ENCODE results near the gene TRAPPC2B. TPM values are rescaled to one million over a fixed set of nuclear protein-coding genes. Genes with fewer than 3 reads are reported as not detected.

Gene TRAPPC2B
- polyA plus RNA-seq, 1 donor (not counting 4 experiments of a cell fraction or from before 2014, with no cell fraction given), result 20.8 TPM

DNA sequence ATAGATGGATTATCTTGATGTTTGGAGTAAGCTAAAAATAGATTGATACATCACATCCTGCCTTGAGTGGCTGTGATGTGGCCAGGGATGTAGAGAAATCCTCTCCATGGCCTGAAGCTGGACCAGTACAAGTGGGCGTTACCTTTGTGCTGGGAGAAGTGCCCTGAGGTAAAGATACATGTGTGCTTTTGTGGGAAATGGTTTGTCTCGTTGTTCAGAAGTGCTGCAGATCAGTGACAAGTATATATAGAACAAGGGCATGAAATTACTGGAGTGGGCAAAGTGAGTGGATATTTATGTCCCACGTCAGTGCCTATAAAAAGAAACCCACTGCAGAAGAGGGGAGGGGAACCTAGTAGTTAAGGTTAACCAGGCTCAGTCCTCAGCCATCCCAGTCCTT, 24.5 kb upstream of the TRAPPC2B start:
- Histone ChIP-seq H3K9ac (ENCODE audit: control insufficient read depth, extremely low read depth, insufficient read depth, low read length) (no peak overlapping the region), H3K27ac (ENCODE audit: control insufficient read depth, insufficient read depth, low read length) (no peak overlapping the region), H3K36me3 (ENCODE audit: control insufficient read depth in 2 of 2, extremely low read depth in 1 of 2, insufficient read depth in 2 of 2, low read length in 2 of 2) (no peaks in the 10 kb centered on the region), H2AFZ (ENCODE audit: control insufficient read depth, low read length) (no peak overlapping the region), H3K4me1 (ENCODE audit: control insufficient read depth, extremely low read depth, insufficient read depth, low read length) (peaks cover 8% of the 10 kb centered on the region), H3K27me3 (ENCODE audit: control insufficient read depth, extremely low read depth, insufficient read depth, low read length) (no peaks in the 10 kb centered on the region), H3K4me3 (ENCODE audit: control insufficient read depth in 2 of 3, extremely low read depth in 1 of 3, insufficient read depth in 2 of 3, low read depth in 1 of 3, low read length in 3 of 3) (no peak overlapping the region), H3K4me2 (ENCODE audit: control insufficient read depth, extremely low read depth, insufficient read depth, low read depth, low read length) (no peak overlapping the region), H3K9me1 (ENCODE audit: control insufficient read depth, extremely low read depth, insufficient read depth, low read length) (no peaks in the 10 kb centered on the region), H3K9me3 (ENCODE audit: control insufficient read depth, low read depth, low read length) (no peaks in the 10 kb centered on the region), H4K20me1 (ENCODE audit: control insufficient read depth, extremely low read depth, insufficient read depth, low read length) (no peaks in the 10 kb centered on the region), H3K79me2 (ENCODE audit: control insufficient read depth, insufficient read depth, low read length) (no peaks in the 10 kb centered on the region)
- dilution Hi-C loops (cut with MboI; ENCODE audit: extremely low pct_ligation_motif_present, low sequenced_read_pairs), result no loop called here
- no peak for DNase-seq (ENCODE audit: low read depth, low spot score)
- FAIRE-seq, result no peak
- TF ChIP-seq EZH2 (IDR thresholded peaks at IDR 0.05; ENCODE audit: low read length), result no peak
- TF ChIP-seq, protein P1, sequence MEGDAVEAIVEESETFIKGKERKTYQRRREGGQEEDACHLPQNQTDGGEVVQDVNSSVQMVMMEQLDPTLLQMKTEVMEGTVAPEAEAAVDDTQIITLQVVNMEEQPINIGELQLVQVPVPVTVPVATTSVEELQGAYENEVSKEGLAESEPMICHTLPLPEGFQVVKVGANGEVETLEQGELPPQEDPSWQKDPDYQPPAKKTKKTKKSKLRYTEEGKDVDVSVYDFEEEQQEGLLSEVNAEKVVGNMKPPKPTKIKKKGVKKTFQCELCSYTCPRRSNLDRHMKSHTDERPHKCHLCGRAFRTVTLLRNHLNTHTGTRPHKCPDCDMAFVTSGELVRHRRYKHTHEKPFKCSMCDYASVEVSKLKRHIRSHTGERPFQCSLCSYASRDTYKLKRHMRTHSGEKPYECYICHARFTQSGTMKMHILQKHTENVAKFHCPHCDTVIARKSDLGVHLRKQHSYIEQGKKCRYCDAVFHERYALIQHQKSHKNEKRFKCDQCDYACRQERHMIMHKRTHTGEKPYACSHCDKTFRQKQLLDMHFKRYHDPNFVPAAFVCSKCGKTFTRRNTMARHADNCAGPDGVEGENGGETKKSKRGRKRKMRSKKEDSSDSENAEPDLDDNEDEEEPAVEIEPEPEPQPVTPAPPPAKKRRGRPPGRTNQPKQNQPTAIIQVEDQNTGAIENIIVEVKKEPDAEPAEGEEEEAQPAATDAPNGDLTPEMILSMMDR (optimal IDR thresholded peaks at IDR 0.05 in 1 of 3, IDR thresholded peaks at IDR 0.05 in 1 of 3, conservative IDR thresholded peaks at IDR 0.05 in 1 of 3; ENCODE audit: extremely low read depth in 1 of 3, insufficient read depth in 2 of 3, low read length in 3 of 3), result no peak

DNA sequence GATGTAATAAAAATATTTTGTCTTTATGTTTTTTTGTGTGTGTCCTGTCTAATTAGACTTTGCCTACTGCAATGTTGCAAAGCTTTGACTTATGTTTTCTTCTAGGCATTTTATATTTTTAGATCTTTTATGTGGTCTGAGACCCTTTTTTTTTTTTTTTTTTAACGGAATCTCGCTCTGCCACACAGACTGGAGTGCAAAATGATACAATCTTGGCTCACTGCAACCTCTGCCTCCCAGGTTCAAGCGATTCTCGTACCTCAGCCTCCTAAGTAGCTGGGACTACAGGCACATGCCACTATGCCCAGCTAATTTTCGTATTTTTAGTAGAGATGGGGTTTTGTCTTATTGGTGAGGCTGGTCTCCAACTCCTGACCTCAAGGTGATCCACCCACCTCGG, 20.8 kb upstream of the TRAPPC2B start:
- dilution Hi-C loops (cut with MboI; ENCODE audit: extremely low pct_ligation_motif_present, low sequenced_read_pairs), result no loop called here
- no peak for TF ChIP-seq EZH2 (IDR thresholded peaks at IDR 0.05; ENCODE audit: low read length)
- TF ChIP-seq, protein P1 (optimal IDR thresholded peaks at IDR 0.05 in 1 of 3, IDR thresholded peaks at IDR 0.05 in 1 of 3, conservative IDR thresholded peaks at IDR 0.05 in 1 of 3; ENCODE audit: extremely low read depth in 1 of 3, insufficient read depth in 2 of 3, low read length in 3 of 3), result no peak
- no peaks in the 10 kb centered on the region for H3K36me3 ChIP-seq (ENCODE audit: control insufficient read depth in 2 of 2, extremely low read depth in 1 of 2, insufficient read depth in 2 of 2, low read length in 2 of 2)
- no peaks in the 10 kb centered on the region for H3K4me1 ChIP-seq (ENCODE audit: control insufficient read depth, extremely low read depth, insufficient read depth, low read length)
- H3K27ac ChIP-seq (ENCODE audit: control insufficient read depth, insufficient read depth, low read length), result no peak overlapping the region
- H2AFZ ChIP-seq (ENCODE audit: control insufficient read depth, low read length), result no peak overlapping the region
- H4K20me1 ChIP-seq (ENCODE audit: control insufficient read depth, extremely low read depth, insufficient read depth, low read length), result no peaks in the 10 kb centered on the region
- FAIRE-seq, result no peak
- no peak overlapping the region for H3K4me2 ChIP-seq (ENCODE audit: control insufficient read depth, extremely low read depth, insufficient read depth, low read depth, low read length)
- no peak for DNase-seq (ENCODE audit: low read depth, low spot score)
- no peaks in the 10 kb centered on the region for H3K9me1 ChIP-seq (ENCODE audit: control insufficient read depth, extremely low read depth, insufficient read depth, low read length)
- no peak overlapping the region for H3K9ac ChIP-seq (ENCODE audit: control insufficient read depth, extremely low read depth, insufficient read depth, low read length)
- no peaks in the 10 kb centered on the region for H3K9me3 ChIP-seq (ENCODE audit: control insufficient read depth, low read depth, low read length)
- no peaks in the 10 kb centered on the region for H3K79me2 ChIP-seq (ENCODE audit: control insufficient read depth, insufficient read depth, low read length)
- H3K4me3 ChIP-seq (ENCODE audit: control insufficient read depth in 2 of 3, extremely low read depth in 1 of 3, insufficient read depth in 2 of 3, low read depth in 1 of 3, low read length in 3 of 3), result no peak overlapping the region
- no peaks in the 10 kb centered on the region for H3K27me3 ChIP-seq (ENCODE audit: control insufficient read depth, extremely low read depth, insufficient read depth, low read length)

Measured in keratinocyte (primary cell).